Left lung (tissue), 10 donors: Measurements from ENCODE around the gene CXCL5. TPM values are rescaled to one million over a fixed set of nuclear protein-coding genes. Genes with fewer than 3 reads are reported as not detected.

Source experiments
- ATAC-seq: fragments of 200-7000 bp; cut with Tn5 transposase; one replicate; pipeline ENCODE4 v1.9.1; 2020; ENCODE audit warnings: moderate library complexity
- DNase-seq, 4 donors: peaks; one replicate each; pipeline ENCODE4 v3.0.0-alpha.2; 2013 to 2020
- H3K27ac ChIP-seq, 2 donors: fragments of 200-600 bp; sonication (generic) in 1 of 2; one replicate each; pipeline versions ENCODE4 v1.5.0 to v1.8.0; 2020 to 2021
- H3K27me3 ChIP-seq, 2 donors: fragments of 200-600 bp; sonication (generic) in 1 of 2; one replicate each; pipeline versions ENCODE4 v1.5.0 to v1.8.0; 2020 to 2021
- H3K36me3 ChIP-seq, 2 donors: fragments of 200-600 bp; sonication (generic) in 1 of 2; one replicate each; pipeline versions ENCODE4 v1.5.0 to v1.8.0; 2020 to 2021
- H3K4me1 ChIP-seq, 2 donors: fragments of 200-600 bp; one replicate each; pipeline ENCODE4 v1.8.0; 2021
- H3K4me3 ChIP-seq, 2 donors: fragments of 200-600 bp; sonication (generic) in 1 of 2; one replicate each; pipeline versions ENCODE4 v1.5.0 to v1.8.0; 2020 to 2021; ENCODE audit warnings: mild to moderate bottlenecking in 1 of 2
- H3K9me3 ChIP-seq, 2 donors: fragments of 200-600 bp; sonication (generic) in 1 of 2; one replicate each; pipeline versions ENCODE4 v1.5.0 to v1.8.0; 2020 to 2021
- intact Hi-C, 2 donors: fragments of 100-400 bp; cut with DNase I; formaldehyde crosslinking; loops; one replicate each; pipeline versions ENCODE4 v1.11.2 to v1.14.2; 2022
- polyA plus RNA-seq, 6 donors: library from polyadenylated mRNA; unstranded; fragments of 120-200 nt; gene quantifications; one replicate each; pipeline ENCODE4 v1.2.1, GENCODE V29; 2013; ENCODE audit not compliant: insufficient read length in 6 of 6
- total RNA-seq, 2 donors: library from RNA; stranded (reverse); fragmentation: NEBNext Ultra II Directional; extraction: Animal tissue kit (Norgen Biotek cat#: 25700); gene quantifications; one replicate each; pipeline ENCODE4 v1.2.1, GENCODE V29; 2021
- TF ChIP-seq, protein P1 (sequence below), 2 donors: fragments of 200-600 bp; sonication (generic) in 1 of 2; IDR thresholded peaks; one replicate each; pipeline versions ENCODE4 v1.5.0 to v1.8.0; 2021; ENCODE audit warnings: antibody characterized with exemption in 2 of 2
- donor health status: DM: no; HTN: yes; CAD: no.
- donor health status: DM: no; HTN: no; CAD: no.

The CXCL5 gene
- total and polyA plus RNA-seq, 8 donors = 0.14 to 35.0 (median 0.26) TPM

DNA sequence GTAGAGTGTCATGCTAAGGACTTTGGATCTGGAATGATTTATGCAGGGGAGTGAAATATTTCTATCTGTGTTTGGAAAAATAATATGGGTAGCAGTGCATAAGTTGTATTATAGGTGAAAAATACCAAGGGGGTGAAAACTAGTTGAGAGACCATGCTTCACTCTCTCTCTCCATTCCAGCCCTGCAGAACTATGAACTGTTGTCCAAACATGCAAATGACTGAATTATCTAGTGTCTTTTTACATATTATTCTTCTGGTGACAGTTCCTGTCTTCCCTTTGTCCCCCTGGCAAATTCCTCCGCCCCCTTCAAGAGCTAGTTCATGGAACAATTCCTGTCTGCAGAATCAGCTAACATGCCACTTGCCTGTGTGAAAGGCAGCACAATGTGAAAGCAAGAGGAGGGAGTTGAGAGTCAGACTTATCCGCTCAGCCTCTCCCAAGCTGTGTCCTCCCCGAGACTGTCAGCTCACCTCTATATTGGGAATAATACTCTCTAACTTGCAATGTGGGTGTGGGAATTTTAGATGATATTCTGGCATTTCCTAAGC lies 19.0 kb downstream of the CXCL5 start:
- H3K27me3 ChIP-seq = peaks cover 0 to 15% of the 10 kb centered on the region in 2 donors
- no peaks in the 10 kb centered on the region for H3K36me3 ChIP-seq
- H3K4me1 ChIP-seq = no peaks in the 10 kb centered on the region
- no peak overlapping the region for H3K27ac ChIP-seq
- intact Hi-C loops = no loop called here
- ATAC-seq = no peak
- no peak for DNase-seq
- TF ChIP-seq, protein P1, sequence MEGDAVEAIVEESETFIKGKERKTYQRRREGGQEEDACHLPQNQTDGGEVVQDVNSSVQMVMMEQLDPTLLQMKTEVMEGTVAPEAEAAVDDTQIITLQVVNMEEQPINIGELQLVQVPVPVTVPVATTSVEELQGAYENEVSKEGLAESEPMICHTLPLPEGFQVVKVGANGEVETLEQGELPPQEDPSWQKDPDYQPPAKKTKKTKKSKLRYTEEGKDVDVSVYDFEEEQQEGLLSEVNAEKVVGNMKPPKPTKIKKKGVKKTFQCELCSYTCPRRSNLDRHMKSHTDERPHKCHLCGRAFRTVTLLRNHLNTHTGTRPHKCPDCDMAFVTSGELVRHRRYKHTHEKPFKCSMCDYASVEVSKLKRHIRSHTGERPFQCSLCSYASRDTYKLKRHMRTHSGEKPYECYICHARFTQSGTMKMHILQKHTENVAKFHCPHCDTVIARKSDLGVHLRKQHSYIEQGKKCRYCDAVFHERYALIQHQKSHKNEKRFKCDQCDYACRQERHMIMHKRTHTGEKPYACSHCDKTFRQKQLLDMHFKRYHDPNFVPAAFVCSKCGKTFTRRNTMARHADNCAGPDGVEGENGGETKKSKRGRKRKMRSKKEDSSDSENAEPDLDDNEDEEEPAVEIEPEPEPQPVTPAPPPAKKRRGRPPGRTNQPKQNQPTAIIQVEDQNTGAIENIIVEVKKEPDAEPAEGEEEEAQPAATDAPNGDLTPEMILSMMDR (IDR thresholded peaks at IDR 0.05) = no peak
- H3K4me3 ChIP-seq = no peak overlapping the region
- peaks cover 0 to 9% of the 10 kb centered on the region in 2 donors for H3K9me3 ChIP-seq

DNA sequence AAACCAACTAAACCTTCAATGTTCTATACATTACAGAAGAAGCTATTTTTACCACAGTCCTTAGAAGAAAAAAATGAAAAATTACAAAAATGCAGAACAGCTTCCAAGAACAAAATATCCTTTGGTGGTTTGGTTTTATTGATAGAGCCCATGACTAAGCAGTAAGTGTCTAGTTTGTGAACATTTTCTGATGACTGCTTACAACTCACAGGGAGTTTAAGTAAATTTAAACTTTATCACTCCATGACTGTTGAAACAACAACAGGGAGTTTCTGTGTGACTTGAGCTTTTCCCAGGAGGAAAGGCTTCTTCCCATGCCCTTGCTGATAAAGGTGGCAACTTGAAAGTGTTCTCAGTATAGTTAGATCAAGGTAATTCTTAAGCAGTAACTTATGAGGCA lies 19.6 kb downstream of the CXCL5 start:
- ATAC-seq = no peak
- intact Hi-C loops = no loop called here

DNA sequence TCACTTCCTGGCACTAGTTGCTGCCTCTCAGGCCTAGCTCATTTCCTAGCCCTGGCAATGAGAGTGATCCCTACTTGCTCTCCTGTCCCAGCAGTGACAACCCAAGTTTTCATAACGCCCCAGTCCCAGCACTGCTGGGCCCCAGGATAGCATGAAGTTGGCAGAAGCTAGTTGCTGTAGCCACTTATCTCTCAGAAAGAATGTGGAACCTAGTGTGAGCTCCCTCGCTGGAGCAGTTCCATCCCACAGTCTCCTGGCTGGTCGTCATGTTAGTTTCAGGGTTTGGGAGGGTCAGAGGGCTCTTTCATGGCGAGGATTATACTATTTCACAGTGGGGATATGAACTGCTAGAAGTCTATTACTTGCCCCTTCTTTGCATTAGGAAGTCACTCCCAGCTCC lies 21.8 kb downstream of the CXCL5 start:
- peaks cover 0 to 9% of the 10 kb centered on the region in 2 donors for H3K27me3 ChIP-seq
- H3K9me3 ChIP-seq = peaks cover 0 to 17% of the 10 kb centered on the region in 2 donors
- no peak overlapping the region for H3K27ac ChIP-seq
- TF ChIP-seq, protein P1 (IDR thresholded peaks at IDR 0.05) = no peak
- no peak overlapping the region for H3K4me3 ChIP-seq
- DNase-seq = no peak
- no peaks in the 10 kb centered on the region for H3K4me1 ChIP-seq
- intact Hi-C loops = no loop called here
- H3K36me3 ChIP-seq = no peaks in the 10 kb centered on the region
- ATAC-seq = no peak

More for the DNA sequence above, 19.6 kb downstream of the CXCL5 start:
- Histone ChIP-seq H3K36me3 (no peaks in the 10 kb centered on the region), H3K27ac (no peak overlapping the region), H3K4me1 (no peaks in the 10 kb centered on the region), H3K4me3 (no peak overlapping the region), H3K27me3 (peaks cover 0 to 15% of the 10 kb centered on the region in 2 donors), H3K9me3 (peaks cover 0 to 10% of the 10 kb centered on the region in 2 donors)
- TF ChIP-seq, protein P1 (IDR thresholded peaks at IDR 0.05) = no peak
- no peak for DNase-seq

DNA sequence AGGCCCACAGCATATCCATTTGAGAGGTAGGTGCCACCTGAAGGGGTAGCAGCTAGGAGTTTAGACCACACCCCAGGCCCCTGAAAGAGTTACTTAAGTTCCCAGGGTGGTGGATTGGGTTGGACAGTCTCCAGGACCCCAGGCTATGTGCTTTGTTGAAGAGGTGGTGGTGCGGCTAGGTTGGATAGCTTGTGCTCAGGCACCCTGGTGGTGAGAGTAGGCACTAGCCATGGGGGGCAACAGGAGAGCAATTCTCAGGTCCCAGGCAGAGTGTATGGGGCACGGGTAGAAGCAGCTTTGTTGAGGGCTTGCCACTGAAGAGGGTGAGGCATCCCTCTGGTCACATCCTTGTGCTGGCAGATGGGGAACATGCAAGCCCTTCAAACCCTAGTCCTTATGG lies 22.3 kb downstream of the CXCL5 start:
- H3K36me3 ChIP-seq = no peaks in the 10 kb centered on the region
- intact Hi-C loops = no loop called here
- DNase-seq = no peak
- no peak for ATAC-seq
- peaks cover 0 to 19% of the 10 kb centered on the region in 2 donors for H3K9me3 ChIP-seq
- H3K4me3 ChIP-seq = no peak overlapping the region
- H3K27me3 ChIP-seq = peaks cover 0 to 4% of the 10 kb centered on the region in 2 donors
- no peak overlapping the region for H3K27ac ChIP-seq
- no peaks in the 10 kb centered on the region for H3K4me1 ChIP-seq
- TF ChIP-seq, protein P1 (IDR thresholded peaks at IDR 0.05) = no peak

DNA sequence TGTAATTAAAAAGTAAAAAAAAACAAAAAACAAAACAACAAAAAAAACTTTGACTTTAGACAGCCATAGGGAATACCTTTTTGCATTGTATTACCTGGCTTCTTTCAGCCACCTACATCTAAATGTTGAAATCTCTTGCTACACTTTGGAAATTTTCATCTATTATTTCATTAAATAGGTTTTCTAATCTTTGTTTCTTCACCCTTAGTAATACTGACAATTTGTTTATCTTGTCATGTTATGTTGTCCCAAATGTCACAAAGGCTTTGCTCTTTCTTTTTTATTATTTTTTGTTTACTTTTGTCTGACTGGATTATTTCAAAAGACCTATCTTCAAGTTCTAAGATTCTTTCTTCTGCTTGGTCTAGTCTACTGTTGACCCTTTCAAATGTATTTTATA lies 24.1 kb downstream of the CXCL5 start:
- Histone ChIP-seq H3K4me3 (no peak overlapping the region), H3K27ac (no peak overlapping the region), H3K36me3 (no peaks in the 10 kb centered on the region), H3K9me3 (peaks cover 0 to 36% of the 10 kb centered on the region in 2 donors), H3K27me3 (no peaks in the 10 kb centered on the region), H3K4me1 (no peaks in the 10 kb centered on the region)
- TF ChIP-seq, protein P1 (IDR thresholded peaks at IDR 0.05) = no peak
- no peak for ATAC-seq
- intact Hi-C loops = no loop called here
- no peak for DNase-seq
